Fibroblast of skin of left quadriceps (primary cell): ENCODE data around the gene OR6M1.

Experiments used
- DNase-seq, 2 experiments: peaks; one replicate each; pipeline ENCODE4 v3.0.0-alpha.2; 2013; ENCODE audit warnings: low read depth in 2 of 2

Gene OR6M1

DNA sequence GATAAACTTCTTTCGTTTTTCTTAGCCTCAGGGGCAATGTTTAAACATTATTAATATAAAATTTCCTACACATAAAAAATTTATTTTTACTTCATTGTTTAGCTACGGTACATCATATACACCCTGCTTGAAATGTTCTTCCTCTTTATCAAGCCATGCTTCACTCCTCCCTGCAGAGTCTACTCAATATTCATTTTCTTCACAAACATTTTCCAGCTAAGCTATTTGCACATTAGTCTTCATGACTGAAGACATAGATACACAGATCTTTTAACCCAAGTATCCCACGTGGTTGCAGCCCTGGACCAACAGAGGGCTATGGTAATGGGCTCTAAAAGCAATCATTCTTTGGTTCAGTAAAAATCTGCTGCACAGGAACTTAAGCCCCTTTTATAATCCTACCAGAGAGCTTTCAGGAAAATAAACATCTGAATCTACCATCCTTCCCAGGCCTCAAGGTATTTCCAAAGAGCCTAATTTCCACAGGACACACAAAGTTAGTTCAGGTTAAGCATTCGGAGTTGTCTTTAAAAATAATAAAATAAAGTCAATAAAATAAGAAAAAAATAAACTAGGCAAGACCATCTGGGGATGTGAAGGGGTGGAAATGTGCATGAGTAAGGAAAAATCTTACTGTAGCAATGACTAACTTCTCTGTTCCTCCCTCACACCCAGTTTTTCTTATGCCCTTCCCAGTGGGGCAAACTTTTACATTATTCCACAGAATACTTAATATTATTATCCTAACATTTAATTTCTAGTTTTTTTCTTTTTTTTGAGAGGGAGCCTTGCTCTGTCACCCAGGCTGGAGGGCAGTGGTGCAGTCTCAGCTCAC is 30.2 kb downstream of the OR6M1 start:
- no peak for DNase-seq

DNA sequence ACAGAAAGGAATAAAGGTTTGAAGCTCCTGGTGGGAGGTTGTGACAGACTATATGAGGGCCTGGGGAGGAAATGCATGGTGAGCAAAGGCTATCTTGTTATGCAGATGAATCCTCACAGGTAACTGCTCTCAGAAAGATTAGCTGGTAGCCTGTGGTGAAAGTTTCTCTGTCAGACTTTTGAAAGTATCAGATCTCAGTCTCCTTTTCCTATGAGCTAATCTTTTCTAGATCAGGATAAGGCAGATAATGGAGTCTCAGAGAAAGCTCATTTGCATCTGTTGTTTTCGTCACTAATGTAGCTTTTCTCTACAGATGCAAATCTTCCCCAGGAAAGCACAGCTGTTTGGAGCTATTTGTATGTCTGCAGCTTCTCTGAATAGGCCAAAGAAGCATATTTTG is 30.9 kb downstream of the OR6M1 start:
- DNase-seq = no peak

DNA sequence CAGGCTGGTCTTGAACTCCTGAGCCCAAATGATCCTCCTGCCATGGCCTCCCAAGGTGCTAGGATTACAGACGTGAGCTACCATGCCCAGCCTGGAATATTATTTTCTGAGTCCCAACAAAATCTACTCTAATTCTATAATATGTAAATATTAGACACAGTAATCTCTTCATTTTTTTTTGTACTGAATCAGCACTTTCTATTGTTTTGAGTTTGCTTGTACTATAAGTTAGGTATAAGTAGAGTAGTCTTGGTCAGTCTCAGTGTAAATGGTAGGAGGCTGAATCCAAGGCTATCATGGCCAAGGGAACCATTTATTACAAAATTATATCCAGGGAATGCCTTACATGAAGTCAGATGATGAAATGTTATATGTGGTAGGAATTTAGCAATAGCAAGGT is 32.2 kb downstream of the OR6M1 start:
- DNase-seq = no peak

DNA sequence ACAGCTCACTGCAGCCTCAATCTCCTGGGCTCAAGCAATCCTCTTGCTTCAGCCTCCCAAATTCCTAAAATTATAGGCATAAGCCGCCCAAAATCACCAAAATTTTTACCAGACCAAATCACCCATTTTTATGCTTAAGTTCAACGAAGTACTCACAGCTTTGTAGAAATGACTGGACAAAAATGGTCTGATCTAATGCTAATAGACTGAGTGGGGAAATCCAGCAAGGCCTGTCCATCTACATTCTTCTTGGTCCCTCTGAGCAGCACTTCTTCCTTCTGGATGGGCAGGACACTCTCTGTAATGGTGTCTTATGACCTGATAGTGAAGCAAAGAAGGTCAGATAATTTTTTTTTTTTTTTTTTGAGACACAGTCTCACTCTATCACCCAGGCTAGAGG is 33.1 kb downstream of the OR6M1 start:
- no peak for DNase-seq

DNA sequence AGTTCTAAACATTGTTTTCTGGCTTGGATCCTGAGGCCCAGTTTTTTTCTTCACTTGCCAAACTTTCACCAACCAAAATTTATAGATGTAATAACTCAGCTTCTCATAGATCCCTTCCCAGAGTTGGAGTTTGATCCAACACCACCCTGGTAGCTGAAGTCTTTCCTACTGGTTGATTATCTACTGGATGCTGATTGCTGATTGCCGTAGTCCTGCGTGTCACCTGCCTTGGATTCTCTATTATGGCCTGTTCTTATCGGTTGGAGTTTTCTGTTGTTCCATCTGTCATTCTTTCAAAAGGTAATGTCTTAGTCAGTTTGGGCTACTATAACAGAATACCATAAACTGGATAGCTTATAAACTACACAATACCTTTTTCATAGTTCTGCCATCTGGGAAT is 34.5 kb downstream of the OR6M1 start:
- no peak for DNase-seq

DNA sequence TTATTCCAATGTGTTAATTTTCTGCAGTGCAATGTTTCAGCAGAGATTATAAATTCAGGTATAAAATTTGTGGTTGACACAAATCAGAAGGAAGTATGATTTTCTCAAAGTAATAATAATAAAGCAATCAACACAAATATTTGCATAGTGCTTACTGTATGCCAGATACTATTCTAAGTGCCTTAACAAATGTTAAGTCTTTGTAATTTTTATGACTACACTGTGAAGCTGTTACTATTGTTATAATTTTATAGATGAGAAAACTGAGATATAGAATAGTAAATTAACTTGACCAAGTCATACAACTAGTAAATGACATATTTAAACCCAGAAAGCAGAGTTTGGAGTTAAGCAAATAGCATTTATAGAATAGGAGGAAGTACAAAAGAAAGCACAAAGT is 35.4 kb downstream of the OR6M1 start:
- no peak for DNase-seq

DNA sequence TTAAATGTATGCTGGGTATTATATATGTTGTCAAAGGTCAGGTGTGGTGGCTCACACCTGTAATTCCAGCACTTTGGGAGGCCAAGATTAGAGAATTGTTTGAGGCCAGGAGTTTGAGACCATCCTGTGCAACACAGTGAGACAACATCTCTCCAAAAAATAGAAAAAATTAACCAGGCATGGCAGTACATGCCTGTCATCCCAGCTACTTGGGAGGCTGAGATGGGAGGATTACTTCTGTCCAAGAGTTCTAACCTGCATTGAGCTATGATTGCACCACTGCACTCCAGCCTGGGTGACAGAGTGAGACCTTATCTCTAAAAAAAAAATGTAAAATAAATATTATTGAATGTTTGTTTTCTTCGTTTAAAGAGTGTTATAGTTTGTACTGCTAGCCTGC is 40.5 kb downstream of the OR6M1 start:
- no peak for DNase-seq

DNA sequence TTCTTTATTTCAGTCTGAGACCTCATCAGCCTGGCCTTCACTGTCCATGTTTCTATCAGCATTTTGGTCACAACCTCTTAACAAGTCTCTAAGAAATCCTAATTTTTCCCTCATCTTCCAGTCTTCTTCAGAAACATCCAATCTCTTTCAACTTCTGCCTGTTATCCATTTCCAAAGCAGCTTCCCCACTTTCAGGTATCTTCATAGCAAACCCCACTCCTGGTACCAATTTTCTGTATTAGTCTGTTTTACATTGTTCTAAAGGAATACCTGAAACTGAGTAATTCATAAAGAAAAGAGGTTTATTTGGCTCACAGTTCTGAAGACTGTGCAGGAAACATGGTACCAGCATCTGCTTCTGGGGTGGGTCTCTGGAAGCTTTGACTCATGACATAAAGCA is 43.7 kb downstream of the OR6M1 start:
- no peak for DNase-seq

- no peak for DNase-seq
These were observed 45.3 kb downstream of the OR6M1 start for GRCh38 chr11:123760894-123761293.

- no peak for DNase-seq
These were observed 48.2 kb downstream of the OR6M1 start for GRCh38 chr11:123757976-123758375.

DNA sequence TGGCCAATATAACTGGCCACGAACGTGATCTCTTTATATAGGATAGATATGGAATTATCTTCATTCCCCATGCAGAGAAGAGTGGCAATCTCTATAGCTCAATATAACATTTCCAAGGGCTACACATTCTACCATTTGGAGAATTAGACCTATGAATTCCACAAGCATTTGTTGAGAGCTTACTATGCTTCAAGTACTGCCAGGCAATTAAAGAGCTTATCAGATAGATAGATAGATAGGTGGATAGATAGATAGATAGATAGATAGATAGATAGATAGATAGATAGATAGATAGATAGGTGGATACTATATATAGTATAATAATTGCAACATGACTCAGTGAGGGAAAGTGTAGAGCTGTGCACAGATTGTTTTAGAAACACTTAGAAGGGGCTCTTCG is 50.3 kb downstream of the OR6M1 start:
- no peak for DNase-seq
